ENCODE measurements around the gene LRTM1. TPM values are rescaled to one million over a fixed set of nuclear protein-coding genes. Genes with fewer than 3 reads are reported as not detected.

Gene LRTM1
- total and polyA plus RNA-seq, 2 donors (not counting 3 experiments of a cell fraction or from before 2014, with no cell fraction given), result not detected

DNA sequence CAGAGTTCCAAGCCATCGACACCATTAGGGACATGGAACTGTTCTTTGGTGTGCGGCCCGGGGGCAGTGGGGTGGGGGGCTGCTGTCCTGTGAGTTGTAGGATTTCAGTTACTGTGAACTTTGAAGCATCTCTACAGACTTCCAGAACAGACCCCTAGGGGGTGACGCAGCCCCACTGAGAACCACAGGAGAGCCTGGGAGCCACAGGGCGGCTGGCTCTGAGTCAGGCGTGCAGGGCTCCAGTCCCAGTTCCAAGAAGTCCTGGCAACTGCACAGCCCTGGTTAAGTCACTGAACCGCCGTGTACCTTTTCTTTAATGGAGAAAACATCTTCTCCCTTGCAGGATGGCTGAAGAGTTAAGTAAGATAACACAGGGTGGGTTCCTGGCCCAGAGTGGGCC is 23.5 kb upstream of the LRTM1 start:
- H3K4me3 ChIP-seq (replicated peaks in 1 of 3; ENCODE audit: insufficient read depth in 1 of 3, low read depth in 1 of 3, low read length in 3 of 3), result no peak overlapping the region
- H3K4me1 ChIP-seq (ENCODE audit: control insufficient read depth, extremely low read depth, insufficient read depth, low read length), result no peaks in the 10 kb centered on the region
- no peak overlapping the region for H3K9ac ChIP-seq (replicated peaks; ENCODE audit: extremely low read depth, insufficient read depth, low read length)
- dilution Hi-C loops (cut with MboI; ENCODE audit: extremely low pct_ligation_motif_present, low sequenced_read_pairs), result no loop called here
- no peaks in the 10 kb centered on the region for H3K79me2 ChIP-seq (ENCODE audit: control insufficient read depth, insufficient read depth, low read length)
- H4K20me1 ChIP-seq (replicated peaks; ENCODE audit: control insufficient read depth, extremely low read depth, insufficient read depth, low read length), result no peaks in the 10 kb centered on the region
- no peaks in the 10 kb centered on the region for H3K9me1 ChIP-seq (replicated peaks; ENCODE audit: control insufficient read depth, extremely low read depth, insufficient read depth, low read length)
- CTCF ChIA-PET, result no interaction called here
- TF ChIP-seq MAX (IDR thresholded peaks at IDR 0.05; ENCODE audit: insufficient read depth, insufficient read length), result no peak
- TF ChIP-seq GATA2 (IDR thresholded peaks at IDR 0.05; ENCODE audit: insufficient read depth, insufficient read length, low read depth, low read length), result no peak
- no peak for TF ChIP-seq EZH2 (IDR thresholded peaks at IDR 0.05; ENCODE audit: borderline replicate concordance, low read depth, low read length, severe bottlenecking)
- TF ChIP-seq MYC (IDR thresholded peaks at IDR 0.05; ENCODE audit: low read depth, low read length), result no peak
- no peak for TF ChIP-seq JUN (IDR thresholded peaks at IDR 0.05; ENCODE audit: borderline replicate concordance, insufficient read depth, insufficient read length, low read depth)
- no peak for TF ChIP-seq CTCF (IDR thresholded peaks at IDR 0.05; ENCODE audit: extremely low read depth in 1 of 2, insufficient read depth in 1 of 2, low read depth in 1 of 2, low read length in 2 of 2)
- TF ChIP-seq POLR2A (IDR thresholded peaks at IDR 0.05; ENCODE audit: low read depth, low read length), result no peak
- no peak for TF ChIP-seq POLR2AphosphoS5 (IDR thresholded peaks at IDR 0.05; ENCODE audit: insufficient read depth, low read depth, low read length)
- POLR2A ChIA-PET, result no interaction called here
- H3K27ac ChIP-seq (ENCODE audit: insufficient read depth, low read depth, low read length), result no peak overlapping the region
- no peaks in the 10 kb centered on the region for H3K27me3 ChIP-seq (ENCODE audit: control insufficient read depth in 2 of 2, insufficient read depth in 2 of 2, low read length in 2 of 2)
- no peak overlapping the region for H3K4me2 ChIP-seq (ENCODE audit: insufficient read depth, low read length)
- FAIRE-seq (no peak), DNase-seq (ENCODE audit: low read depth, low spot score) (no peak)
- peaks cover 2% of the 10 kb centered on the region for H3K9me3 ChIP-seq (replicated peaks; ENCODE audit: control insufficient read depth, insufficient read depth, low read length)
- intact Hi-C loops (cut with micrococcal nuclease), result no loop called here
- no peak overlapping the region for H2AFZ ChIP-seq (ENCODE audit: low read depth, low read length)
- no TSS peak for BruUV-seq (replicated peaks)
- no peaks in the 10 kb centered on the region for H3K36me3 ChIP-seq (ENCODE audit: control insufficient read depth in 2 of 2, extremely low read depth in 1 of 2, insufficient read depth in 2 of 2, low read length in 2 of 2)
